Fibroblast of the conjunctiva (primary cell): ENCODE data around the gene CDHR2.
A peak's percentile ranks its signal among the peaks of the same experiment; 100 is the strongest.

Experiments
- DNase-seq: peaks from one replicate; pipeline ENCODE4 v3.0.0-alpha.2; 2010; ENCODE audit warnings: low read depth

The CDHR2 gene, protein sequence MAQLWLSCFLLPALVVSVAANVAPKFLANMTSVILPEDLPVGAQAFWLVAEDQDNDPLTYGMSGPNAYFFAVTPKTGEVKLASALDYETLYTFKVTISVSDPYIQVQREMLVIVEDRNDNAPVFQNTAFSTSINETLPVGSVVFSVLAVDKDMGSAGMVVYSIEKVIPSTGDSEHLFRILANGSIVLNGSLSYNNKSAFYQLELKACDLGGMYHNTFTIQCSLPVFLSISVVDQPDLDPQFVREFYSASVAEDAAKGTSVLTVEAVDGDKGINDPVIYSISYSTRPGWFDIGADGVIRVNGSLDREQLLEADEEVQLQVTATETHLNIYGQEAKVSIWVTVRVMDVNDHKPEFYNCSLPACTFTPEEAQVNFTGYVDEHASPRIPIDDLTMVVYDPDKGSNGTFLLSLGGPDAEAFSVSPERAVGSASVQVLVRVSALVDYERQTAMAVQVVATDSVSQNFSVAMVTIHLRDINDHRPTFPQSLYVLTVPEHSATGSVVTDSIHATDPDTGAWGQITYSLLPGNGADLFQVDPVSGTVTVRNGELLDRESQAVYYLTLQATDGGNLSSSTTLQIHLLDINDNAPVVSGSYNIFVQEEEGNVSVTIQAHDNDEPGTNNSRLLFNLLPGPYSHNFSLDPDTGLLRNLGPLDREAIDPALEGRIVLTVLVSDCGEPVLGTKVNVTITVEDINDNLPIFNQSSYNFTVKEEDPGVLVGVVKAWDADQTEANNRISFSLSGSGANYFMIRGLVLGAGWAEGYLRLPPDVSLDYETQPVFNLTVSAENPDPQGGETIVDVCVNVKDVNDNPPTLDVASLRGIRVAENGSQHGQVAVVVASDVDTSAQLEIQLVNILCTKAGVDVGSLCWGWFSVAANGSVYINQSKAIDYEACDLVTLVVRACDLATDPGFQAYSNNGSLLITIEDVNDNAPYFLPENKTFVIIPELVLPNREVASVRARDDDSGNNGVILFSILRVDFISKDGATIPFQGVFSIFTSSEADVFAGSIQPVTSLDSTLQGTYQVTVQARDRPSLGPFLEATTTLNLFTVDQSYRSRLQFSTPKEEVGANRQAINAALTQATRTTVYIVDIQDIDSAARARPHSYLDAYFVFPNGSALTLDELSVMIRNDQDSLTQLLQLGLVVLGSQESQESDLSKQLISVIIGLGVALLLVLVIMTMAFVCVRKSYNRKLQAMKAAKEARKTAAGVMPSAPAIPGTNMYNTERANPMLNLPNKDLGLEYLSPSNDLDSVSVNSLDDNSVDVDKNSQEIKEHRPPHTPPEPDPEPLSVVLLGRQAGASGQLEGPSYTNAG (N-terminal part only)

DNA sequence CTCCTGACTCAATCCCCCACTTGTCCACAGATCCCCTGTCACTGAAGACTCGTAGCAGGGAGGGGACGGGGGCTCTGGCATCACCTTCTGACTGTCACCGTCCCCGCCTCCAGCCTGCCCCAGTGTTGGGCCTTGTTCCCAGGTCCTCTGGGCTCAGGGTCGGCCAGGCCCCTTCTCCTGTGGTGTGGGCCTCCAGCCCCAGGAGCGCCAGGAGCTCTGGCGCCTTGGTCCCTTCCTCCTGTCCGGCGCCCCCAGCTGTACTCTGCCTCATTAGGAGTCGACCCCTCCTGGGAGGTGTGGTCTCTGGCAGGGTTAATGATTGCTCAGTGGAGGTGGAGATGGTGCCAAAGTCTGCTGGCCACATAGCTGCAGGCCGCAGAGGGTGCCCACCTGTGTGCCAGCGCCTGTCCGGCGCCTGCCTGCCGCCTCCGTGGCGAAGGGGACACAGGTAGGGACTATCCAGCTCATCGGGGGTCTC is at the start of gene CDHR2:
Gene CDHR2, plus strand, starts transcription at position 376 of the 478 bp plus-strand sequence. CDS start 16,011 bp downstream, outside the sequence.
- no peak for DNase-seq

DNA sequence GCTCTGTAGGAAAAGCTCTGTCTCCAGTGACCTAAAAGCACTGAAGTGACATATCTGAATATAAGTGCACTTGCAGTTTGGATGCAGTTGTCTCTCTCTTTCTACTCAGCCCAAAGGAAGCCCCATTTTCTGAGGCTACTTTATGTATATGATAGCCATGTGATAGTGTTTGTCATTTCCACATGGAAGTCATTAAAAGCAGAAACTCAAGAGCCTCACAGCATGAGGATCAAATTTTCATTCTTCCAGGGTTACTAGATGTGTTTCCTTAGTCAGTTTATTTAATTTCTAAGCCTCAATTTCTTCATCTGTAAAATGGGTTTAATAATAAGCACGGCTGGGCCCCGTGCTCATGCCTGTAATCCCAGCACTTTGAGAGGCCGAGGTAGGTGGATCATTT is 48.6 kb upstream of the CDHR2 start:
- no peak for DNase-seq

DNA sequence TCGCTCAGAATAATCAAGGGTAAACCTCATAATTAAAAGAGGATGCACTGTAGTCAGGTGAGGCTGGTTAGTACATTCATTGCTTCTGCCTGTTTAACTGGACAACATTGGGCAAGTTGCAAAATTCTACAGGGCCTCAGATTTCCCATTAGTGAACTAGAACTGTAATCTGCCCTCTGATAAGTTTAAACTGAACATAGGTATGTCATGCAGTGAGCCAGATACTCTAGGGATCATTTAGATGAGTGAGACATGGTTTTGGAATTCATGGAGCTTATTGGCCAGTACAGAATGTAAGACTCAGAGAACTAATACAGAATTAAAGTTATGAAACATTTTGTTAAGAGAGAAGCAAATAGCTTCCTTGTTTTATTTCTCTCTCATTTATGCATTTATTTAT is 47.8 kb upstream of the CDHR2 start:
- DNase-seq = peak; percentile 60

DNA sequence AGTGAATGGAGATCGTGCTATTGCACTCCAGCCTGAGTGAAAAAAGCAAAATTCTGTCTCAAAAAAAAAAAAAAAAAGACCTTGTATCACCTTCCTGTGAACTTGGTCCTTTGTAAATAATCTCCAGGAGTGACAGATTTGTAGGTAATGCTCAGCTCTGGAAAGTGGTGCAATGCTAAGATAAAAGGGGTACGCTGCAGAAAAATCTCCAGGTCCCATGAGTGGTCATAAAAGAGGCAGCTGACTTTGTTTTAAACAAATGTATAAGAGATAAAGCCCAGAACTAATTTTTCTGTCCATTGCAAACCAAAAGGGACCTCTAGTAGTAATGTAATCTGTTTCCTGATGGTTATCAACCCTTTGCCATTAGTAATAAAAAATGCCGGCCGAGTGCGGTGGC is 45.6 kb upstream of the CDHR2 start:
- DNase-seq = no peak

DNA sequence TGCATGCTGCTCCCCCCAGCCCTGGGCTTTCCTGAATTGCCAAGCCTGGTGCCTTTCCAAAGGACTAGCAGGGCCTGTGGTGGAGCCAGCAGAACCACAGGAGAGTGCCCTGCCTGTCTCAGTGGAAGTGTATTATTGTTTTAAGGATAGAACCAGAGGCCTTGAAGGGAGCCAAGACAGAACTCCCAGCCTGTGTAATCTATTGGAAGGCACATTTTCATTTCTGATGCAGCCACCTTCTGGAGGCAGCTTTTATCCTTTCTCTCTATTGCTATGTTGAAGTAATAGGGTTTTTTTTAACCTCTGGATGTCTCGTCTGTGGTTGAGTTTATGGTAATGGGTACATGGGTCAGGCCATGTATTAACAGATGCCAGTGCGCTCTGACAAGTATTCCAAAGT is 41.2 kb upstream of the CDHR2 start:
- no peak for DNase-seq

DNA sequence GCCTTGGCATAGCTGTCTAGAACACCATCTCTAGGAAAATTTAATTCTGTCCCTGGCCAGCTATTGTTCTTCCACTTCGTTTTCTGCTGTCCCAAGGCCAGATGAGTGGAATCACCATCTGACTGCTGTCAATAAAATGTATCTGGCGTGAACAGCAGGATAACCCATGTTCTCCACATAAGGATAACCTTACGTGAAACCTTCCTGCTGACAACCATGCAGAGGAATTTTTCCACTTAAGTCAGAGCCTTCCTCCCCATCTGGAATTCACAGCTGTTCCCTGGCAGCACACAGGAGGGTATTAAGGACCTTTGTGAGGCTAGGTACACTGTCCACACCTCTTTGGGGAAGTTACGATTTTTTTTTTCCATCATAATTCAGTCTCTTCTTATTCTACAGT is 40.5 kb upstream of the CDHR2 start:
- DNase-seq = no peak

DNA sequence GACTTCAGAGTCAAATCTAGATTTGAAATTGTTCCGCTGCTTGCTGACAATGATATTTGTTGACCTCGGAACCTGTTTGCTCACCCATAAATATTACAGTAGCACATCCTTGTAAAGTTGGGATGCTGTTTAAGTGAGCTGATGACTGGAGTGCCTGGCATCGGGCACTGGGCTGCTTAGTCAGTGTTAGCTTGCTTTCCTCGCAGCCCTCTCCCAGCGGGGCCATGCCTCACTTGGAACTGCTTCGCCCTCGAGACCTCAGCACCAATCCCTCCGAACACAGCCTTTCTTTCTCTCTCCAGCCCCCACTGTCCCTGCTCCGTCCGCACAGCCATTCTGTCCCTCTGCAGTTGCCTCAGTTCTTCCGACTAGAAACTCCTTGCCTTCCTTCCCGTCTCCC is 35.4 kb upstream of the CDHR2 start:
- DNase-seq = no peak

DNA sequence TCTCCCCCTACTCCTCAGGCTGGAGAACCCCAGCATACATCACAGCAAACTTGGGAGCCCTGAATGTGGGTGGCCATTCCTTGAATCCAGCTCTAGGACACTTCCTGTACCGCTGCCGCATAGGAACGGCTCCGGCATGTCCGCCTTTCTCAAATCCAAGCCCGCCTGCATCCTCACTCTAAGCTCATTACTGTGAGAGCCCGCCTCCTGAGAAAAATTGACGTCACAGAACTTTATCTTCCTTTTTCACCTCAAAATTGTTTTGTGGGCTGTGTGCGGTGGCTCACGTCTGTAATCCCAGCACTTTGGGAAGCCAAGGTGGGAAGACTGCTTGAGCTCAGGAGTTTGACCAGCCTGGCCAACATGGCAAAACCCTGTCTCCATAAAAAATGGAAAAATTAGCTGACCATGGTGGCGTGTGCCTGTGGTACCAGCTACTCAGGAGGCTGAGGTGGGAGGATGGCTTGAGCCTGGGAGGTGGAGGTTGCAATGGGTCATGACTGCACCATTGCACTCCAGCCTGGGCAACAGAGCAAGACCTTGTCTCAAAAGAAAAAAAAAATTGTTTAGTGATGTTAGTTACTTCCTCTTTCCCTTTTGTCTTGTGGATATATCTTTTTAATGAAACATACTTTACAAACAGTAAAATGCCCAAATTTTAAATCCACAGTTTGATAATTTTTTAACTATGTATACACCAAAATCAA is 34.7 kb upstream of the CDHR2 start:
- no peak for DNase-seq

DNA sequence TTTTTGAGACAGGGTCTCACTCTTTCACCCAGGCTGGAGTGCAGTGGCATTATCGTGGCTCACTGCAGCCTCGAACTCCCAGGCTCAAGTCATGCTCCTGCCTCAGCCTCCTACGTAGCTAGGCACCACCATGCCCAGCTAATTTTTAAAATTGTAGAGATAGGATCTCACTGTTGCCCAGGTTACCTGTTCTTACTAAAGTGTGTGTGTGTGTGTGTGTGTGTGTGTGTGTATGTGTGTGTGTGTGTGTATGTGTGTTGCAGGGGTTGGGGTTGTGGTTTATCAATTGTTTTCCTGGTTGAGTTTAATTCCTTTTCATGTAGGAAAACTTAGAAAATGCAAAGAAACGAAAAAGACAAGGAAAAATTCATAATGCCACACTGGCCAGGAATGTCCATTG is 33.7 kb upstream of the CDHR2 start:
- no peak for DNase-seq

DNA sequence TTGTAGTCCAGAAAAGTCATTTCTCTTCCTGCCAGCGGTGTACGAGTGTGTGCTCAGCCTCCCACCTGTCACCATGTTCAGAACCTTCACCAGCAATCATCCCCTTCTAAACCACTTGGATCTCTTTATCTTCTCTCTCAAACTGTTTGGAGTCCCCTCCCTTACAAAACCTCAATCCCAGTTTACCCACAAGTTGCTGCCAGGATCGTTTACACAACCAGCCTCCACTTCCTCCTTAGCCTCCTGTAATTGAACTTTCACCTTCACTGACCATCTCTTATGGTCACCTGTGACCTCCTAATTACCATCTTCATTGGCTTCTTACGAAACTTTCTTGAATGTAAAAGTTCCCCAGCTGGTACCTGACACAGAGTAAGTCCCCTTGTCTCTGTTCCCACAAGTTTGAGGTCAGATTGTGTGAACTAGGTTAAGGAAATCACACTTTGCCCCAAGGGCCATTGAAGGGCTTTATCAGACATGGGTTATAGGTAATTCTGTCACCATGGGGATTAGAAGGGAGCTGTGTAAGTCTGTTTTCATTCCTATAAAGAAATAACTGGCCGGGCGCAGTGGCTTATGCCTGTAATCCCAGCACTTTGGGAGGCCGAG is 32.0 kb upstream of the CDHR2 start:
- DNase-seq = no peak

DNA sequence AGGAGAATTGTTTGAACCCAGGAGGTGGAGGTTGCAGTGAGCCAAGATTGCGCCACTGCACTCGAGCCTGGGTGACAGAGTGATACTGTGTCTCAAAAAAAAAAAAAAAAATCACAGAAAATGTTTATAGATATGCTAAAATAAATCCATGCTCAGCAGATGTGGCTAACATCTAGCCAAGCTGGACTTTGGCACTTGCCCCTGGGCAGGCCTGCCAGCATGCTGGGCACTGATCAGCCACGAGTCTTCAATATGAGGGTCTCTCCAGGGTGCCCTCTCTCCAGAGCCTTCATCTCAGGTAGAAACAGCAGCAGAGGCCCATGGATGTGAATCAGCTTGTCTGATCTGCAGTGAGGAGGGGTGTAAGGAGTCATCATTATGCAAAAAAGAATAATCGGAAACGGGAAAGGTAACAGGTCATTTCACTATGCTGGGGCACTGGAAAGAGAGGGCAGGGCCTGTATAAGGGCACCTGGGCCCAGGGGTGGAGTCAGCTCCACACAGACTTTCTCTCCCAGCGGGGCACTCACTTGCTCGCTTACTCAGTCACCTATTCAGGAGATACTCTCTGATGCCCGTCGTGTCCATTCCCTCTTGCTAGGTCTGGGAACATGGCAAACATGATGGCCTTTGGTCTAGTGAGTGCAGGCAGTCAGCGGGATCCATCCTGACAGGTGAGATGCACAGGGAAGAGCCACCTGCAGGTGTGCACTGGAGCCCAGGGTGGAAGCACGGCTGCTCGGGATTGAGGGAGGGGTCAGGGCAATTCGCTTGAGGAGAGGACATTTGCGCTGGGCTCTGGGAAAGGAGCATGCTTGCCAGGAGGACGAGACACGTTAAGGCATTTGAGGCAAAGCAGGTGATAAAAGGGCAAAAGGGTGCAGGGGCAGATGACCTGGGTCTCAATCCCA is 29.1 kb upstream of the CDHR2 start:
- no peak for DNase-seq

DNA sequence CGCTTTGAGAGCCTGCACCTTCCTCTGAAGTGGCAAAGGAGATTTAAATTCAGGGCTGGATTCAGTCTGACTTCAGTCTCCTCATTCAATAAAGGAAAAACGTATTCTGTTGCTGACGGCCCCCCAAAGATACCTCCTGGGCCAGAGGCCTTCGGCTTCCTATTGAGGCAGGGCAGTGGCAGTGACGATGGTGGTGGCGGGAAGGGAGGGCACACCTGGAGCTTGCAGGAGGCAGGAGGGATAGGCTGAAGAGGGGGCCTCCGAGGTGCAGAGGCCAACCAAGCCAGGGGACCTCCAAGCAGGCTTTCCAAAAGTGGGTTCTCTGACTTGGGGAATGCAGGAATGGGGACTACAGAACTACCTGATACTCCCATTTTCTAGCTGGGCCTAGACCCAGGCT is 27.9 kb upstream of the CDHR2 start:
- no peak for DNase-seq

DNA sequence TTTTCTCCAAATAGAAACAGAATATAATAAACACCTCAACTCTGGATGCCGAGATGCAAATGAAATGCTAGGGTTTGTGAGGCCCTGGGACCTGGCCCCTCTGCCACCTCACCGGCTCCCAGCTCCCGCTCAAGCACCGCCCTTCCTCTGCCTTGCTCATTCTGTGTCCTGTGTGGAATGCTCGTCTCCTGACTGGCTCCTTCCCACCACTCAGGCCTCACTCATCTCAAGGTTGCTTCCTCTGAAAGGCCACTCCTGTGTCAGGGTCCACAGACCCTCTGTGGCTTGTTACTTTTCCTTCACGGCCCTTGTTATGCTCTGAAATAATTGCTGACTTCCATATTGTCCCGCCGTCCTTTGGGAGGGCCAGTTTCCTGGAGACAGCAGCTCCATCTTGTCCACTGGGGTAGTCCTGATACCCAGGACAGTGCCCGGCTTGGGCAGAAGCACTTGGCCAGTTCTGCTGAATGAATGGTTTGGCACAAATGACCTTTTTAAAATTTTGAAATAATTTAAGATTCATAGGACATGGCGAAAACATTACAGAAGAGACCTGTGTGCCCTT is 27.4 kb upstream of the CDHR2 start:
- no peak for DNase-seq

DNA sequence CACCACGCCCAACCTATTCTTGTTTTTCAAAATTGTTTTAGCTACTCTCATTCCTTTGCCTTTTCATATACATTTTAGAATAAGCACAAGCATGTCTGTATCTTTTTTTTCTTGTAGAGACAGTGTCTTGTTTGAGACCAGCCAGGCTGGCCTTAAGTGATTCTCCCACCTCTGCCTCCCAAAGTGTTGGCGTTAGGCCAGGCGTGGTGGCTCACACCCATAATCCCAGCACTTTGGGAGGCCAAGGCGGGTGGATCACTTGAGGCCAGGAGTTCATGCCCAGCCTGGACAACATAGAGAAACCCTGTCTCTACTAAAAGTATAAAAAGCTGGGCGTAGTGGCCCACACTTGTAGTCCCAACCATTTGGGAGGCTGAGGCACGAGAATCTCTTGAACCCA is 25.0 kb upstream of the CDHR2 start:
- no peak for DNase-seq

DNA sequence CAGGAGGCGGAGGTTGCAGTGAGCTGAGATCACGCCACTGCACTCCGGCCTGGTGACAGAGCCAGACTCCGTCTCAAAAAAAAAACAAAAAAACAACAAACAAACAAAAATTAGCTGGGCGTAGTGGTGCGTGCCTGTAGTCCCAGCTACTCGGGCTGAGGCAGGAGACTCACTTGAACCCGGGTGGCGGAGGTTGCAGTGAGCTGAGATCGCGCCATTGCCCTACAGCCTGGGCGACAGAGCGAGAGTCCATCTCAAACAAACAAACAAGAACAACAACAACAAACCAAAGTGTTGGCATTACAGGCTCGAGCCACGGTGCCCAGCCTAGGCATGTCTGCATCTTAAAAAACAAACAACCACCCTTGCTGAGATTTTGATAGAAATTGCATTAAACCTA is 24.2 kb upstream of the CDHR2 start:
- DNase-seq = no peak

DNA sequence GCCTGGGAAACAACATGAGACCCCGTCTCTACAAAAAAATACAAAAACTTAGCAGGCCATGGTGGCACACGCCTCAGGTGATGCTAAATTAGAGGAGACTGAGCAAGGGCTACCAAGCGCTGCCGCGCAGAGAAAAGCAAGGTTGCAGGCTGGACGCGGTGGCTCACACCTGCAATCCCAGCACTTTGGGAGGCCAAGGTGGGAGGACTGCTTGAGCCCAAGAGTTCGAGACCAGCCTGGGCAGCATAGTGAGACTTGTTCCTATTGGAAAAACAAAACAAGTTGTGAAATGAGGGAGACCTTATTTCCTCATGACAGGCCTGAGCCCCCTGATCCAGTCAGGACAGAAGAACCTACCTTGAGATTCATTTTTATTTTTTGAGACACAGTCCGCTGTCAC is 23.5 kb upstream of the CDHR2 start:
- DNase-seq = no peak

DNA sequence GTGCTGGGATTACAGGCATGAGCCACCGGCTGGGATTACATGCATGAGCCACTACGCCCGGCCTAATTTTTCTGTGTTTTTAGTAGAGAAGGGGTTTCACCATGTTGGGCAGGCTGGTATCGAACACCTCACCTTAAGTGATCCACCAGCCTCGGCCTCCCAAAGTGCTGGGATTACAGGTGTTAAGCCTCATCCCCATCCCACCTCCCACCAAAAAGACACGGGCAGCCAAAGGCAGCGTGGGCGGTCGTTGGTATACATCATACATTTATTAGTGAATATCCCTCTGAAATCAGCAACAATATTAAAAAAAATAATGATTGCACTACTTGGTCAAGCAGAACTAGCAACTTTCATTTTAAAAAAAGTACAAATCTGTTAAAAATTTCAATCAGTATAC is 22.7 kb upstream of the CDHR2 start:
- DNase-seq = no peak

DNA sequence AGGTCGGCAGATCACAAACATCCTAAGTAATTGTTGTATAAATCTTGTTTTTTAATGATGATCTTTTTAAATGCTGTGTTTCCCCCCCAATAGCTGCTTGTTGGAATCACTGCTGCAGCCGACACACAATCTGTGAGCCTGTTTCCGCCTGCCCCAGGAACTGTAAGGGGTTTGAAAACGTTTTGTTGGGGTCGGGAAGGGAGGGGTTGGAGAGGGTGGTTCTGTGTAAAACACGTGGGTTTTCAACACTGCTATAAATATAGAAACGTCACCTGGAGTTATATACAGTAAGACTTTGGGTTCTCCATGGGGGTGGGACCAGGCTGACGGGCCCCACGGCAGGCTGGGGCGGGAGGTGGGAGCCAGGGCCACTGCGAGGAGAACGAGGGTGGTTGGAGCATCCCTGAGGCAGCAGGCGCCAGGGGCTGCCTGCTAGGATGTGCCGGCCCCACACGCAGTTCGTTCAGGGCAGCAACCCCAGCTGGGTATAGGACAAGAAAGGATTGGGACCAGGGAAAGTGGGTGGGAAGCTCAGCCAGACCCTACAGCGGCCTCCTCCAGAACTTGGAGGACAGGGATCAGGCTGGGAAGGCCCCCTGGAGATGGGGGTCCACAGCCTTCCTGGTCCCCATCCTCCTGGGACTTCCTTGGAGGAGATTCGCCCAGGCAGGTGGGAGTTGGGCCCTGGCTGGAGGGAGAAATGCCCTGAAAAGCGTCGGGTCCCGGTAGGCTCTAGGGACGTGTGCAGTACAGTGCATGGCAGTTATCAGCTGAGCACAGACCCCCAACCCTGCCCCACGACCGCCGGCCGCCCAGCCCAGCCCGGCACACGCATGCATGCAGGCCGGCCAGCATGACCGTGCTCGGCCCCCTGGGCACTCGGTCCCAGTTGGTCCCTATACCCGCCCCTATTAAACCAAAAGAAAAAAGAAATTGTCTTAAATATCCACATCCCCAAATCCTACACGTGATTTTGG is 21.6 kb upstream of the CDHR2 start:
- DNase-seq = no peak

DNA sequence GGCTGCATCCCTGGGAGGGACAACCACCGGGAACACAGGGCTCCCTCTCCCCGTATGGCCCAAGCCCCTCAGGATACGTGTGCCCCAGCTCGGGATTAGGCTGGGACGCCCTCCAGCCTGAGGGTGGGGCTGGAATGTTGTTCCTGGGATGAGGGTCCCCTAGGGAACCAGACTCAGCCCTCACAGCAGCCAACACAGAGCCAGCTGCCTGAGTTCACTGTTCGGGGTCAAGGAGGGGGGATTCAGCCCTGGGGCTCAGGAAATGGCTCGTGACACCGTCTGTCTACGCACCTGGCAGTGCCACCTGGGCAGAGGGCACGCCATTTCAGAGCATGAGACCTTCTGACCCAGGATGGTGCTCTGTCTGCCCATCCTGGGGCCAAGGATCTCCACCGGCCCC is 20.8 kb upstream of the CDHR2 start:
- no peak for DNase-seq
